MG63 (cell line): ENCODE measurements around the gene UBN1. TPM values are rescaled to one million over a fixed set of nuclear protein-coding genes. Genes with fewer than 3 reads are reported as not detected.

Experiments used
- DNase-seq: peaks from one replicate; pipeline ENCODE4 v3.0.0-alpha.2; 2020
- H3K27me3 ChIP-seq: fragments of 250-450 bp; sonication (Bioruptor Pico); 2 replicates; pipeline ENCODE4 v1.5.1; 2020; ENCODE audit warnings: mild to moderate bottlenecking, moderate library complexity
- H3K36me3 ChIP-seq: fragments of 250-450 bp; sonication (Bioruptor Pico); 2 replicates; pipeline ENCODE4 v1.5.1; 2020; ENCODE audit warnings: mild to moderate bottlenecking, moderate library complexity
- H3K4me3 ChIP-seq: fragments of 250-450 bp; sonication (Bioruptor Pico); 2 replicates; pipeline ENCODE4 v1.5.1; 2020; ENCODE audit warnings: mild to moderate bottlenecking, moderate library complexity
- H3K9me3 ChIP-seq: fragments of 250-450 bp; sonication (Bioruptor Pico); 2 replicates; pipeline ENCODE4 v1.5.1; 2020; ENCODE audit warnings: mild to moderate bottlenecking, moderate library complexity
- total RNA-seq: library from RNA; depleted of rRNA; stranded (reverse); fragments of >200 nt; shearing (Covaris generic); gene quantifications from 2 replicates; pipeline ENCODE4 v1.2.3, GENCODE V29; 2014; ENCODE audit warnings: low replicate concordance

The UBN1 gene
- total RNA-seq, 1 experiment from 2014 or later, result 27.3 TPM

DNA sequence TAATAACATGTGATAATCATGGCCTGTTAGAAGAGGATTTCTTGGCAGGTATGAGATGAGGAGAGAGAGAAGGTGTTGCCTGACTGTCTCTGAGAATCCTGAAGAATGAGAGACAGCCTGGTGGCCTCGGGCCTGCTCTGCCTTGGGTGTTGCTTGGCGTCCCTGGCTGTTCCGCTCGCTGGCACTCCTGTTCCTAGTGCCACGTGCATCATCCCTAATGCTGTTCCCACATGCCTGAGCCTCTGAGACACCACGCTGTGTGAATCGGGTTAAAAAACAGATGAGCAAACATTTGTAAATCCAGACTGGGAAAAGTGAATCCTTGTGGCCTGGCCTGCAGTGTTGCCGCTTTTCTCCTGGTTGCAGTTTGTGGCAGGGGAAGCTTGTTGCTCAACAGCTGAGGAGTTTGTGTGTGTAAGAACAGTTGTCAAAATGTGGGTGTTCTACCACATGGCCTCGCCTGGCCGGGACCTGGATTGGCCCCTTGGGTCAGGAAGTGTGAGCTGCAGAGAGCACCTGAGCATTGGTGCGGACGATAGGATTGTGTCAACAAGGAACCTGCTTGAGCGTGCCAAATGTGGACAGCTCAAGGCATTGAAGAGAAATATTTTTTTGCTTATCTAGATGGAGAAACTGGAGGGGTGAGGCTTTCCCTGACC, 22.0 kb downstream of the UBN1 start:
- H3K27me3 ChIP-seq, result no peaks in the 10 kb centered on the region
- no peaks in the 10 kb centered on the region for H3K9me3 ChIP-seq
- DNase-seq, result no peak
- H3K4me3 ChIP-seq, result no peak overlapping the region
- peaks cover 86% of the 10 kb centered on the region for H3K36me3 ChIP-seq

- DNase-seq, result no peak
- Histone ChIP-seq H3K36me3 (peaks cover 86% of the 10 kb centered on the region), H3K4me3 (no peak overlapping the region), H3K9me3 (no peaks in the 10 kb centered on the region), H3K27me3 (no peaks in the 10 kb centered on the region)
Measured at GRCh38 chr16:4870138-4870671, 22.9 kb downstream of the UBN1 start.

DNA sequence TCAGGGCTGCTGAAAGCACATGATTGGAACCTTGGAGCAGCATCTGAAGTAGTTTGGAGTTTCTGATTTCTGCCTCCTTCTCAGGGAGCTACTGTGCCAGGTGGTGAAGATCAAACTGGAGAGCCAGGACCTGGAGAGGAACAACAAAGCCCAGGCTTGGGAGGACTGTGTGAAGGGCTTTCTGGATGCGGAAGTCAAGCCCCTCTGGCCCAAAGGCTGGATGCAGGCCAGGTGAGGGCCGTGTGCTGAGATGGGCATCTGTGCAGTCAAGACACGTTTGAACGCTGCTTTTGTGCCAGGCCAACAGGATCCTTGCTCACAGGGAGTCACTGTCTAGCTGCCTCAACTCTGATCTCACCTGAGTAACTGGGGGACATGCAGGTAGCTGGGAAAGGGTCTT, 23.8 kb downstream of the UBN1 start:
- DNase-seq, result no peak
- peaks cover 92% of the 10 kb centered on the region for H3K36me3 ChIP-seq
- no peak overlapping the region for H3K4me3 ChIP-seq
- H3K9me3 ChIP-seq, result no peaks in the 10 kb centered on the region
- no peaks in the 10 kb centered on the region for H3K27me3 ChIP-seq

DNA sequence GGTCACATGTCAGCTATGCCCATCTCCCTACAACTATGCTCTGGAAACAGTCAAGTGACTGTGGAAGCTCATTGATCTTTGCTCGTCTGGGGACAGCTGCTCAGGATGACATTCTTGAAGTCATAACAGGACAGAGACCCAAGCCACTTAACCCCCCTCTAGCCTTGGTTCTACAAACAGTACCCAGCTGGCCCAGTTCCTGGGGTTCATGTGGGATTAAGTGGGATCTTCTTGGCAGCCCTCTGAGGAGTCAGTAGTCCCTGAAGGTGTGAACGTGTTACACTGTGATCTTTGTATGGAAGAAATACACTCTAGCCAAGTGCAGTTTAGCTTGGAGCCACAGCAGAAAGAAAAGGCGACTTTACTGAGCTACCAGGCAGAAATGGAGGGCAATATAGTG, 25.8 kb downstream of the UBN1 start:
- peaks cover 94% of the 10 kb centered on the region for H3K36me3 ChIP-seq
- DNase-seq, result no peak
- no peaks in the 10 kb centered on the region for H3K27me3 ChIP-seq
- no peak overlapping the region for H3K4me3 ChIP-seq
- no peaks in the 10 kb centered on the region for H3K9me3 ChIP-seq

- no peak for DNase-seq
Measured at GRCh38 chr16:4874666-4875065, 27.4 kb downstream of the UBN1 start.

GRCh38 chr16:4876646-4877379, 29.5 kb downstream of the UBN1 start:
- no peaks in the 10 kb centered on the region for H3K27me3 ChIP-seq
- no peak for DNase-seq
- H3K4me3 ChIP-seq, result no peak overlapping the region
- peaks cover 96% of the 10 kb centered on the region for H3K36me3 ChIP-seq
- no peaks in the 10 kb centered on the region for H3K9me3 ChIP-seq

More at GRCh38 chr16:4874666-4875065, 27.4 kb downstream of the UBN1 start:
- no peaks in the 10 kb centered on the region for H3K9me3 ChIP-seq
- no peak overlapping the region for H3K4me3 ChIP-seq
- H3K27me3 ChIP-seq, result no peaks in the 10 kb centered on the region
- H3K36me3 ChIP-seq, result peaks cover 94% of the 10 kb centered on the region

GRCh38 chr16:4877380-4877685, 30.1 kb downstream of the UBN1 start:
- Histone ChIP-seq H3K9me3 (no peaks in the 10 kb centered on the region), H3K36me3 (peaks cover 95% of the 10 kb centered on the region)
- no peak for DNase-seq

DNA sequence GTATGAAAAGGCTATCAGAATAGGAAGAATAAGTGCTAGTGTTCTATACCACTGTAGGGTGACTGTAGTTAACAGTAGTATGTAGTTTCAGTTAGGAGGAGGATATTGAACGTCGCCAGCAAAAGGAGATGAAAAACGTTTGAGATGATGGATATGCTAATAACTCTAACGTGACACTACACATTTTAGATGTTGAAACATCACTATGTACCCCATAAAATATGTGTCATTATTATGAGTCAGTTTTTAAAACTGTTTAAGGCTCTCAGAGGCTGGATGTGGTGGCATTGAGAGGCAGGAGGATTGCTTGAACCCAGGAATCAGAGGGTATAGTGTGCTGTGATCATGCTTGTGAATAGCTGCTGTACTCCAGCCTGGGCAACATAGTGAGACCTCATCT, 31.8 kb downstream of the UBN1 start:
- H3K27me3 ChIP-seq, result no peaks in the 10 kb centered on the region
- DNase-seq, result no peak
- H3K9me3 ChIP-seq, result no peaks in the 10 kb centered on the region
- peaks cover 96% of the 10 kb centered on the region for H3K36me3 ChIP-seq
- no peak overlapping the region for H3K4me3 ChIP-seq

More at GRCh38 chr16:4877380-4877685, 30.1 kb downstream of the UBN1 start:
- Histone ChIP-seq H3K27me3 (no peaks in the 10 kb centered on the region), H3K4me3 (no peak overlapping the region)

GRCh38 chr16:4880006-4880580, 32.8 kb downstream of the UBN1 start:
- Histone ChIP-seq H3K36me3 (peaks cover 94% of the 10 kb centered on the region), H3K27me3 (no peaks in the 10 kb centered on the region), H3K4me3 (no peak overlapping the region), H3K9me3 (no peaks in the 10 kb centered on the region)
- no peak for DNase-seq

GRCh38 chr16:4882000-4882632, 34.8 kb downstream of the UBN1 start:
- Histone ChIP-seq H3K9me3 (no peaks in the 10 kb centered on the region), H3K36me3 (peaks cover 90% of the 10 kb centered on the region), H3K27me3 (no peaks in the 10 kb centered on the region), H3K4me3 (no peak overlapping the region)
- no peak for DNase-seq

DNA sequence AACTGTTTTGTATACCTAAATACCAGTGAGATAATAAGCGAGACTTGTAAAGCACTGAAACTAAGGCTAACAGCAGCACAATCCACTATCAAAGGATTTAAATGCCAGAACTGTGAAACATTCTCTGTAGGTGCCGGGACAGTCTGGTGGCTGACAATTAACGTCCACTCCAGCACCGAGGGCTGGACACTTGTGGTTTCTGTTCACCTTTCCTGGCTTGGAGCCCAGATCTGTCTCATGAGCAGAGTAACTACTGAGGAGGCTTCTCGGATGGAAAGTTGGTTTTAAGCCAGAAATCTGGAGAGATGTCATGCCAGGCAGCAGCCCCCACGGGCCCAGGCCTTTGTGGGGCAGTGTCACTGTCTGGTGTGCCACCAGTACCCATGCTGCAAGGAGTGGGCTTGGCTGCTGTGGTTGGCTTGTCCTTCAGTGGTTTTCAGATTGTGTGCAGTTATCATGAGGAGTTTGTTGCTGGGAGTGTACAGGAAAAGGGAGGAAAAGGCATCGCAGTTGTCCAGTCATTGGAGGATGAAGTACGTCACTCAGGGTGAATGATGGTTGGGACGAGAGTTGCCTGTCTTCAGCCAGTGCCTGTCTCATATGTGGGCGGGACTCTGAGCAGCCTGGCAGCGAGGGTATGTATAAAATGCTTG, 35.5 kb downstream of the UBN1 start:
- H3K4me3 ChIP-seq, result no peak overlapping the region
- H3K9me3 ChIP-seq, result no peaks in the 10 kb centered on the region
- no peak for DNase-seq
- no peaks in the 10 kb centered on the region for H3K27me3 ChIP-seq
- peaks cover 86% of the 10 kb centered on the region for H3K36me3 ChIP-seq

DNA sequence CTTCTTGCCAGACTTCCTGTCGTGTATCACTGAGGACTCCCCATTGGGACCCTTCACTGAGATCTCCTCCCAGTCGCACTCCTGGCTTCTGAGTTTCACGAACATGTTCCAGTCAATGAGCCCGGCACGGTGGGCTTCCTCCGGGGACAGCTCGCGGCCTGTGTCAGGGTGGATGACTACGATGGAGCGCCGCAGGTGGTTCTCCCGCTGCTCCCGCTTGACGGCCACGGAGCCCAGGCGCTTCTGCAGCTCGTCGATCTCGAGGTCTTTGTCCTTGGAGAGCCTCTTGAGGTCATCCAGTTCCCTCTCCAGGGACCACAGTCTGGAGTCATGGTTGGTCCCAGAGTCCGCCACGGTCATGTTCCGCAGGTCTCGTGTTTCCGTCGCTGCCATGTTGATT, 36.2 kb downstream of the UBN1 start:
- Histone ChIP-seq H3K4me3 (no peak overlapping the region), H3K36me3 (peaks cover 81% of the 10 kb centered on the region), H3K27me3 (no peaks in the 10 kb centered on the region), H3K9me3 (no peaks in the 10 kb centered on the region)
- DNase-seq, result no peak

DNA sequence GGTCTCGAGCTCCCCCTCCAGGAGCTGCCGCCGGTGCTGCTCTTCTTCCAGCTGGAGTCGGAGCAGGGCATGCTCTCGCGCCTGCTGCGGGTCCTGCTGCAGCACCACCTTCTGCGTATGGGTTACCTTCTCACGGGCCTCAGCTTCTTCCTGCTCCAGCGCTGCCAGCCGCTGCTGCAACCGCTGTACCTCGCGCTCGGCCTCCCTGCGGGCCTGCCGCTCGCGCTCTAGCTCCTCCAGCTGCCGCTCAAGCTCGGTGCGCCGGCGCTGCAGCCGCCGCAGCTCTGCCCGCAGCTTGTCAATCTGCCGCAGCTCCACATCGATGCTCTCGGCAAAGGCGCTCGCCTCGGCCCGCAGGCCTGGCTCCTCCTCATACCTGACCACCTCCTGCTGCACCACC, 36.9 kb downstream of the UBN1 start:
- Histone ChIP-seq H3K4me3 (no peak overlapping the region), H3K36me3 (peaks cover 74% of the 10 kb centered on the region), H3K9me3 (no peaks in the 10 kb centered on the region), H3K27me3 (no peaks in the 10 kb centered on the region)
- no peak for DNase-seq

- Histone ChIP-seq H3K9me3 (no peaks in the 10 kb centered on the region), H3K4me3 (no peak overlapping the region), H3K27me3 (no peaks in the 10 kb centered on the region), H3K36me3 (peaks cover 68% of the 10 kb centered on the region)
- DNase-seq, result no peak
Measured at GRCh38 chr16:4884972-4885874, 37.9 kb downstream of the UBN1 start.

- no peak for DNase-seq
Measured at GRCh38 chr16:4886151-4886550, 38.9 kb downstream of the UBN1 start.

More at GRCh38 chr16:4886151-4886550, 38.9 kb downstream of the UBN1 start:
- Histone ChIP-seq H3K9me3 (no peaks in the 10 kb centered on the region), H3K36me3 (peaks cover 59% of the 10 kb centered on the region), H3K27me3 (no peaks in the 10 kb centered on the region), H3K4me3 (no peak overlapping the region)
